Keratinocyte (primary cell): Measurements from ENCODE around the gene HDGFL3.

Experiments used
- CTCF ChIP-seq, 3 experiments: IDR thresholded peaks in 1 of 3; conservative IDR thresholded peaks in 1 of 3; optimal IDR thresholded peaks in 1 of 3; 2 replicates in 2 of 3; 3 replicates in 1 of 3; pipeline versions ENCODE3 to v1.5.1; 2011; ENCODE audit warnings: low read length in 3 of 3, mild to moderate bottlenecking in 3 of 3, moderate library complexity in 2 of 3, control low read depth in 1 of 3, inconsistent platforms in 1 of 3; ENCODE audit not compliant: insufficient read depth in 2 of 3; ENCODE audit errors: extremely low read depth in 1 of 3
- EZH2 ChIP-seq: IDR thresholded peaks from one replicate; pipeline ENCODE4 v1.6.1; 2012; ENCODE audit warnings: inconsistent platforms, mild to moderate bottlenecking, low read length, moderate library complexity

- TF ChIP-seq CTCF (optimal IDR thresholded peaks at IDR 0.05 in 1 of 3, IDR thresholded peaks at IDR 0.05 in 1 of 3, conservative IDR thresholded peaks at IDR 0.05 in 1 of 3; ENCODE audit: extremely low read depth in 1 of 3, insufficient read depth in 2 of 3, low read length in 3 of 3) (no peak), EZH2 (no peak)
Measured at GRCh38 chr15:83082730-83083386, 124.8 kb downstream of the HDGFL3 start.
